ENCODE results near the gene KRT77. TPM values are rescaled to one million over a fixed set of nuclear protein-coding genes. Genes with fewer than 3 reads are reported as not detected.

KRT77 gene
- total and polyA plus RNA-seq, 10 of the 15 experiments (the other 5 are each of a cell fraction or from before 2014, with no cell fraction given) = not detected

GRCh38 chr12:52752516-52752915 lies 49.2 kb upstream of the KRT77 start:
- WGBS (ENCODE audit: insufficient coverage, insufficient replicate concordance, low lambda C conversion rate, missing lambda C conversion rate) = 23% methylated on average over 2 of the region's 2 CpGs
- H3K36me3 ChIP-seq (ENCODE audit: control insufficient read depth in 2 of 2, insufficient read depth in 2 of 2, low read length in 1 of 2) = no peaks in the 10 kb centered on the region
- ChIA-PET RAD21 (ENCODE audit: unreplicated experiment) (no interaction called here), CTCF (no interaction called here), POLR2A (no interaction called here), SMC1A (ENCODE audit: uncharacterized antibody, unreplicated experiment) (no interaction called here)
- no TSS peak for BruUV-seq (replicated peaks)
- H3K27me3 ChIP-seq (replicated peaks in 1 of 2; ENCODE audit: control insufficient read depth in 2 of 2, insufficient read depth in 2 of 2, low read length in 1 of 2) = no peaks in the 10 kb centered on the region; a peak in 3 of 4 replicates
- in situ Hi-C loops (cut with MboI) (no loop called here), intact Hi-C loops (cut with micrococcal nuclease; ENCODE audit: unreplicated experiment) (no loop called here)
- FAIRE-seq (no peak), ATAC-seq (no peak), DNase-seq (ENCODE audit: low read depth, low spot score) (no peak)
- no peak for TF ChIP-seq HDGF (IDR thresholded peaks at IDR 0.05)
- no peak for TF ChIP-seq EZH2 (IDR thresholded peaks at IDR 0.05; ENCODE audit: borderline replicate concordance, control insufficient read depth, low read depth, low read length)
- TF ChIP-seq NFIC (IDR thresholded peaks at IDR 0.05; ENCODE audit: low read depth, low read length) = no peak
- TF ChIP-seq TARDBP (IDR thresholded peaks at IDR 0.05; ENCODE audit: borderline replicate concordance) = no peak
- TF ChIP-seq BCLAF1 (IDR thresholded peaks at IDR 0.05) = no peak
- no peak for TF ChIP-seq CHD1 (IDR thresholded peaks at IDR 0.05; ENCODE audit: low read depth, low read length)
- no peak for TF ChIP-seq USF1 (IDR thresholded peaks at IDR 0.05; ENCODE audit: borderline replicate concordance, extremely low read length, insufficient read depth, low read depth, low read length)
- no peak for TF ChIP-seq E2F8 (IDR thresholded peaks at IDR 0.05; ENCODE audit: low read depth, partially characterized antibody)
- TF ChIP-seq ETV6 (conservative IDR thresholded peaks at IDR 0.05 in 1 of 2, IDR thresholded peaks at IDR 0.05 in 1 of 2; ENCODE audit: borderline replicate concordance in 1 of 2, low read depth in 1 of 2) = no peak
- no peak for TF ChIP-seq TCF12 (IDR thresholded peaks at IDR 0.05; ENCODE audit: low read depth, low read length)
- no peak for TF ChIP-seq RAD21 (IDR thresholded peaks at IDR 0.05; ENCODE audit: insufficient read depth, low read depth, low read length)
- no peaks in the 10 kb centered on the region for H4K20me1 ChIP-seq (ENCODE audit: control insufficient read depth, insufficient read depth)
- H3K4me3 ChIP-seq = no peak overlapping the region
- H3K27ac ChIP-seq (ENCODE audit: control insufficient read depth, insufficient read depth) = no peak overlapping the region
- no peaks in the 10 kb centered on the region for H3K4me1 ChIP-seq (ENCODE audit: control insufficient read depth, insufficient read depth, low read length)
- no peaks in the 10 kb centered on the region for H3K9me3 ChIP-seq (replicated peaks; ENCODE audit: control insufficient read depth, insufficient read depth, low read length)
- H3K9ac ChIP-seq (ENCODE audit: control insufficient read depth, insufficient read depth, low read length) = no peak overlapping the region
- no peak overlapping the region for H2AFZ ChIP-seq (ENCODE audit: control insufficient read depth, low read depth, low read length)
- H3K4me2 ChIP-seq (ENCODE audit: control insufficient read depth, insufficient read depth) = no peak overlapping the region
- no peaks in the 10 kb centered on the region for H3K79me2 ChIP-seq (ENCODE audit: control insufficient read depth, insufficient read depth, low read length)

Data from GM12878 (cell line).